IPS DF 19.7 (cell line): ENCODE results near the gene APBB2.
"Not testable (repeated sequence)": the region's sequence is repeated elsewhere in the genome, so short reads cannot be mapped to it uniquely, and the experiment has no call there.

ENCODE experiments used
- DNase-seq: peaks from one replicate; pipeline ENCODE4 v3.0.0-alpha.2; 2013; ENCODE audit warnings: low read depth, low spot score

APBB2 gene

GRCh38 chr4:41158274-41158673 is 56.1 kb downstream of the APBB2 start:
- no peak for DNase-seq

- DNase-seq: no peak
These were observed 57.3 kb downstream of the APBB2 start for GRCh38 chr4:41157009-41157408.

- no peak for DNase-seq
These were observed 57.8 kb downstream of the APBB2 start for GRCh38 chr4:41156574-41156973.

GRCh38 chr4:41155194-41155830 is 59.0 kb downstream of the APBB2 start:
- no peak for DNase-seq

- DNase-seq: no peak
These were observed 59.5 kb downstream of the APBB2 start for GRCh38 chr4:41154814-41155177.

GRCh38 chr4:41154010-41154813 is 60.1 kb downstream of the APBB2 start:
- no peak for DNase-seq

- no peak for DNase-seq
These were observed 63.9 kb downstream of the APBB2 start for GRCh38 chr4:41150401-41150800.

- DNase-seq: not testable (repeated sequence)
These were observed 64.8 kb downstream of the APBB2 start for GRCh38 chr4:41149568-41149967.

GRCh38 chr4:41148931-41149330 is 65.4 kb downstream of the APBB2 start:
- no peak for DNase-seq

- DNase-seq: no peak
These were observed 66.0 kb downstream of the APBB2 start for GRCh38 chr4:41148292-41148691.

GRCh38 chr4:41147570-41147969 is 66.8 kb downstream of the APBB2 start:
- DNase-seq: not testable (repeated sequence)

GRCh38 chr4:41146716-41147506 is 67.4 kb downstream of the APBB2 start:
- no peak for DNase-seq

GRCh38 chr4:41146196-41146595 is 68.1 kb downstream of the APBB2 start:
- no peak for DNase-seq

- no peak for DNase-seq
These were observed 68.7 kb downstream of the APBB2 start for GRCh38 chr4:41145571-41146078.

- no peak for DNase-seq
These were observed 69.5 kb downstream of the APBB2 start for GRCh38 chr4:41144812-41145211.

GRCh38 chr4:41144040-41144379 is 70.3 kb downstream of the APBB2 start:
- DNase-seq: no peak

- DNase-seq: no peak
These were observed 70.9 kb downstream of the APBB2 start for GRCh38 chr4:41143311-41144039.

GRCh38 chr4:41142376-41143310 is 71.7 kb downstream of the APBB2 start:
- DNase-seq: no peak

- DNase-seq: no peak
These were observed 72.4 kb downstream of the APBB2 start for GRCh38 chr4:41141900-41142299.

- no peak for DNase-seq
These were observed 73.9 kb downstream of the APBB2 start for GRCh38 chr4:41140410-41140809.

GRCh38 chr4:41137879-41138278 is 76.5 kb downstream of the APBB2 start:
- DNase-seq: no peak
